Measurements from ENCODE around the gene CSF1.
"Not testable (repeated sequence)": the region's sequence is repeated elsewhere in the genome, so short reads cannot be mapped to it uniquely, and the experiment has no call there.

The CSF1 gene

DNA sequence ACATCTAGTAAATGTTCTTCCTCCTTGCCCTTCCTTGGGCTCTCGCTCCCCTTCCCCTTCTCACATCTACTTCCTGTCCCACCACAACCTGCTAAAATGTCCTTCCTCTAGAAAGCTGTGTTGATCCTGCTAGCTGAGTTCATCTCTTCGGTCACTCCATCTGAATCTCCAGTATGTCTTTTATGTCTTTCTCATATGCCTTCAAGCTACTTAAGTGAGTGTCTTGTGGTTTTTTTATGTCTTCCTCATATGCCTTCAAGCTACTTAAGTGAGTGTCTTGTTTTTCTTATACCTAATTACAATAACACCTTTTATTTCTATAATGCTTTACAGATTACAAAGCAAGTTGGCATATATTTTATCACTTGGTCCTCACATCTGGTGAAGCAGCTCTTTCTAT is 33.9 kb downstream of the CSF1 start:
- no peak for DNase-seq

DNA sequence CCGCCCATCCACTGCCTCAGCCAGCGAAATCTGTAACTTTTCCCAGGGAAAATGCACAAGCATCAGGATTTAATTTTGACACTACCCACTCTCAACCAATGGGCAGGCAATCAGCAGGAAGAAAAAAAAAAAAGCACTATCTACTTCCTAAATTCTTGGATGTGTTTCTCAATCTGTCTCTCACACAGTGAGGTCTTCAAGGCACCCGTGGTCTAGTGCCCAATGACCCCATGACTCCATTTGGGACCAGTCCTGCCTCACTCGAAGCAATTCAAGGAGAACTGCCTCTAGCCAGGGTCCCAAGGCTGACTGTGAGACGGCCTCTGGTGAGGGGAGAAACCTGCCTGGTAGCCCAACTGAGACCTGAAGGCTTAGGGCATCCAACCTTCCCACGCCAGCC is 35.9 kb downstream of the CSF1 start:
- DNase-seq: no peak

DNA sequence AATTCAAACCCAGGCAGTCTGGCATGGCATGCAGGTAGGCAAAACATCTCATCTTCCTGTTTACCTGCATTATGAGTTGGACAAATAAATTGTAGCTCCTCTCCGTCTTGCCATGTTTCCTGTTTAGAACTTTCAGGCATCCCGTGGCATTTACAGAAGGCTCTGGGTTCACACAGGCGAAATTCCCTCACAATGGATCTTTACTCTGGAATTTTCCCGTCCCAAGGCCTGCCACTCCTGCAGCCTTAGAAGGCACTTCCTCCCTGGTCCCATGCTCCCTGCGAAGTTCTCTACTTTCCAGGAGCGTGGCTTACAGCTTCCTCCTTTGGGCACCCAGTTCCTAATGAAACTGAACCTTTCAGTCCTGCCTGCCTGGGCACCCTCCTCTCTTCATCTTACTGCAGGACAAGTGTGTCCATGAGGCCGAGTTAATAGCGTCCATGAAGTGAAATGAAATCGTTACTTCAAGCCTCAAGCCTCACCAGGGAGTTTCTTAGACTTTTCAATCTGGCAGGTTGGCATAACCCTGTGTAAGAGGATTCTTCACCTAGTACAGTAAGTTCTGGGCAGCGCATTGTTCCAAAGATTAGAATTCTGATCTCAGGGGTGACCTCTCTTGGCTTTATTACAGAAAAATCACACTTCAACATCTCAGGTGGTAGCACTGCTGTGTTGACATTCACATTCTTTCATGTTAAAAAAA is 37.1 kb downstream of the CSF1 start:
- DNase-seq: no peak

DNA sequence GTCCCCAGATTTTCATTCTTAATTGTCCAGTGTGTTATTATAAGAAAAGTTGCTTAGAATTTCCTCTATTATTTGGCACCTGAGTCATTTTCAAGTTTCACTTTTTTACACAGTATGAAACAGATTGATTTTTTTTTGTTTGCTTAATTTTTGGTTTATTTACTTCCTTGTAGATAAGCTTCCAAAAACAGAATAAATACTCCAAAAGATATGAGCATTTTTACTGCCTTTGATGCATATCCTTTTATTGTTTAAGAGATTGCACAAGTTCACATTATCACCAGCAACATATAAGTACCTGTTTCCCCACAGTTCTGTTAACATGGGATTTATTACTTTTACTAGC is 37.6 kb downstream of the CSF1 start:
- no peak for DNase-seq

DNA sequence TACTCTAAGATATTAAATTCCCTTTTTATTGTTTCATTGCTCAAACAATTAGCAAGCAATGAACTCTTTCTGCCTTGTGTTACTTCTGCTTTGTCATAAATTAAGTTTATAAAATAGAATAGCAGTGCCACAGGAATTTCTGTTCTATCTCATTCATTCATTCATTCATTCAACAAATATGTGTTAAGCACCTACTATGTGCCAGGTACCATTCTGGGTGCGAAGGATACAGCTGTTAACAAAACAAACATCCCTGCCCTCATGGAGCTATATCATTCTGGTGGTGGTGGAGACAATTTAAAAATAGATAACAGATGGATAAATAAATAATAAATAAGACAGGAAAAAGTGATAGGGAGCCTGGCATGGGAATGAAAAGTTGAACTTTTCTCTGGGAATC is 39.4 kb downstream of the CSF1 start:
- DNase-seq: no peak

DNA sequence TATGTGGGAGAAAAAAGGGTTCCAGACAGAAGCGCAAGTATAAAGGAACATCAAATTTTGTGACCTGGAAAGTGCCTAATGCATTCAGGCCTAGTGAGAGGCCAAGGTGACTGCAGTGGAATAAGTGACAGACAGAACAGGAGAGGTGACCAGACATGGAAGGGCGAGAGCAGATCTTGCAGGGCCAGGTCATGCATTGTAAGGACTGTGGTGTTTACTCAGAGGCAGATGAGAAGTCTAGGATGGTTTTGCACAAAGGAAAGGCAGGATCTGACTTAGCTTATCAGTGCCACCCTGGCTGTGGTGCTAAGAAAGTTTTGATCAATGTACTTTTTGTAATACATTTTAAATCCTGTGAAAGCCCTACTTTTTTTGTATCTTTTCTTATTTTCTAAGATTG is 39.9 kb downstream of the CSF1 start:
- DNase-seq: no peak

DNA sequence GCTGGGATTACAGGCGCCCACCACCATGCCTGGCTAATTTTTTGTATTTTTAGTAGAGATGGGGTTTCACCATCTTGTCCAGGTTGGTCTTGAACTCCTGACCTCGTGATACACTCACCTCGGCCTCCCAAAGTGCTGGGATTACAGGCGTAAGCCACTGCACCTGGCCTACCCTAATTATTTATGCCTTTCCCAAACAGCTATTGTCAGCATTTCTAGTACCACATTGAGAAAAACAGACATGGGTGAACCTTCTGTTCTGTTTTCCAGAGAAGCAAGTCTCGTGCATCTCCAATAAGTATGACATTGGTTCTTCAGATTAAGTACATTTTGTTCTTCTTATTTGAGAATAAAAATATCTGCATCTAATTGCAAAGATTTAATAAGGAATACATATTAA is 40.9 kb downstream of the CSF1 start:
- DNase-seq: not testable (repeated sequence)

DNA sequence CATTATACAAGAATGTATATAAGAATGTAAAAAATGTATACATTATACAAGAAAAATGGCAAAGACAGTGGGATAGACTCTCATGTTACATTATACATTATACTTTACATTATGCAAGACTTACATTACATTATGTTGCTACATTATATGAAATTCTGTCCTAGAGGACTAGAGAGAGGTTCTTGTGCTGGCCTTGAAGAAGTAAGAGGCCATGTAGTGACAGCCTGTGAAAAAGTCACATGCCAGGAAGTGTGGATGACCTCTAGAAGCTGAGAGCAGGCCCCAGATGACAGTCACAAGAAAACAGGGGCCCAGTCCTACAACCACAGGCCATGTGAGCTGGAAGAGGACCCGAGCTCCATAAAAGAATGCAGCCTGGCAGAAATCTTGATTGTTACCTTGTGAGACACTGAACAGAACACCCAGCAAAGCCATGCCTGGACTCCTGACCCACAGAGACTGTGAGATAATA is 43.4 kb downstream of the CSF1 start:
- no peak for DNase-seq

DNA sequence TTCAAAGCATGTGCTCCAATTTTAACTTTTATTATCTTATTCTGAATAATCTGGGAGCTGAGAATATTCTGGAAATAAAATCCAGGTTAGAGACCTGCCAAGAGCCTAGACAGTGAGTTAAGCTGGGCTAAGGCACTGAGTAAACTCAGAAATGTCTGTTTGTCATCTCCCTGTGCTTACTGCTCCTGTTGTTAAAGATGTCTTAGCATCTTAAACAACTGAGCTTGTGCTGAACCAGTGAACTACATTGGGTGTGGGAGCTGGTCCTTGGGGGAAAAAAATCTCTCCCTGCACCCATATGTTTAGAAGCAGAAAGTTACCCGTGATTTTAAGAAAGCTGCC is 49.0 kb downstream of the CSF1 start:
- DNase-seq: no peak

DNA sequence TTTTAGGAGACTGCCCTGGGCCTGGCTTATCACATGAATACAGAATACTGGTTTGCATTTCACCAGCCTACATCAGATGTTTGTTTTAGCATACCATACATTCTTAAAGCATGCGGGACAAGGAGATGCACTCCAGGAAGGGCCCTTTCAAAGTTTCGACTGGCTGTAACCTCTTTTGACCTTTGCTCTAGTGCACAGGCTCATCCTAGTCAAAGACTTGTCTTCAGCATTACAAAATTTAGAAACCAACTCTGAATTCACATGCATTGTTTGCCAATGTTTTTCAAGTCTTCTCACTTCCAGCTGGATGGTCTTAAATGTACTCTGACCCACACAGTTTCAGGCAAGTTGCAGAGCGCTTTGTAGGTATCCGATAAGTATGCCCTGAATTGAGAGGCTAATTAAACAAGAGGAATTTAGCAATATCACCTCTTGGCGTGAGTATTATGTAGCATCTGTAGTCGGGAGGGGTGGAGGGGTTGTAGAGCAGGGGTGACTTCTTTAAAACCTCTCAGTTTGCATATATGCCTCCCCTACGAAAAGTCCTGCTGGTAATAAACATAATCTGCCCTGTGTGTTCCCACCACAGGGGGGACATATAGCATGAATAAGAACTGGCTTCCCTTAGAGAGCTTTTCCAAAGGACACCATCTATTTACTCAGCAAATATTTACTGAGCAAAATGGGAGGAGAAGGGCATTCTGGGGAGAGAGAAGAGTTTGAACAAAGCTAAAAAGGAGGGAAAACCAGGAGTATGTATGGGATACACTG is 49.5 kb downstream of the CSF1 start:
- DNase-seq: peak; percentile 76 to 78

DNA sequence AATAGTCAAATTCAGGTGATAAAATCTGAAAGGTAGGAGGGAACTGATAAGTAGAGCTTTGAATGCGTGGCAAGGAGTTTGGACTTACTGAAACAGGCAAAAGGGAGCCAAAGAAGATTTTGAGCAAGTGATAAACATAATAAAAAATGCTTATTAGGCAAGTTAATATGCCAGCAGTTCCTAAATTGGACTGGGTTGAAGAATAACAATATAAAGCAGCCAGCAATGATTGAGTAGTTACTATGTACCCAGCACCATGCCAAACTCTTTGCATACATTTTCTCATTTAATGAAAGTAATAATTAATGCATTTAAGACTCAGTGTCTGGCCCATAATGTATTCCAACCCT is 50.1 kb downstream of the CSF1 start:
- no peak for DNase-seq

DNA sequence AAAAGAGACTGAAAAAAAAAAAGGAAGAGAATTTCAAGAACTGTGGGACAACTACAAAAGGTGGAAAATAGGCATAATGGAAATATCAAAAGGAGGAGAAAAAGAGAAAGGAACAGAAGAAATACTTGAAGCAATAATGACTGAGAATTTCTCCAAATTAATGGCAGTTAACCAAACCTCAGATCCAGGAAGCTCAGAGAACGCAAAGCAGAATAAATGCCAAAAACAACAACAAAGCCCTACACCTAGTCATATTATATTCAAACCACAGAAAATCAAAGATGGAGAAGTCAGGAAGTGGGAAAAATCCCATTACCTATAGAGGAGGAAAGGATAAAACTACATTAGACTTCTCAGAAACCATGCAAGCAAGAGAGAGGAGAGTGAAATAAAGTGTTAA is 53.2 kb downstream of the CSF1 start:
- no peak for DNase-seq

DNA sequence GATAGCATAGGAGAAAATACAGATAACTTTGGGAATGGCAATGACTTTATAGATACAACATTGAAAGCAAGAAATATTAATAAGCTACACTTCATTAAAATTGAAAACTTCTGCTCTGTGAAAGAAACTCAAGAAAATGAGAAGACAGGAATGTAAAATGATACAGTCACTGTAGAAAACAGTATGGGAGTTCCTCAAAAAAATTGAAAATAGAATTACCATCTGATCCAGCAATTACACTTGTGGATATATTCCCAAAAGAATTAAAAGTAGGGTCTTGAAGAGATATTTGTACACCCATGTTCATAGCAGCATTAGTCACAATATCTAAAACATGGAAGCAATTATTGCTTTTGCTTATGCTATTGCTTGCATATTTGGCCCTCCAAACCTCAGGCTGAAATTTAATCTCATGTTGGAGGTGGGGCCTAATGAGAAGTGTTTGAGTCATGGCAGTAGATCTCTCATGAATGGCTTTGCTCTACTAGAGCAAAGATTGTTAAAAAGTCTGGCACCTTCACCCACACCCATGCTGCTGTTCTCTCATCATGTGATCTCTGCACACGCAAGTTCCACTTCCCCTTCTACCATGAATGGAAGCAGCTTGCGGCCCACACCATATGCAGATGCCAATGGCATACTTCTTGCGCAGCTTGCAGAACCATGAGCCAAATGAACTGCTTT is 58.6 kb downstream of the CSF1 start:
- DNase-seq: no peak

DNA sequence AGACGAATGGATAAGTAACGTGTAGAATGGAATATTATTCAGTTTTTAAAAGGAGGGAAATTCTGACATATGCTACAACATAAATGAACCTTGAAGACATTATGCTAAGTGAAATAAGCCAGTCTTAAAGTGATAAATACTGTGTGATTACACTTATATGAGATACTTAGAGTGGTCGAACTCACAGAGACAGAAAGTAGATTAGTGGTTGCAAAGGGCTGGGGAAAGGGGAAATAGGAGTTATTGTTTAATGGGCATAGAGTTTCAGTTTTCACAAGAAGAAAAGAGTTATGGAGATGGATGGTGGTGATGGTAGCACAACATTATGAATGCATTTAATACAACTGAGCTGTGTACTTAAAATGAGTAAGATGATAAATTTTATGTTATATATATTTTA is 59.3 kb downstream of the CSF1 start:
- DNase-seq: no peak

DNA sequence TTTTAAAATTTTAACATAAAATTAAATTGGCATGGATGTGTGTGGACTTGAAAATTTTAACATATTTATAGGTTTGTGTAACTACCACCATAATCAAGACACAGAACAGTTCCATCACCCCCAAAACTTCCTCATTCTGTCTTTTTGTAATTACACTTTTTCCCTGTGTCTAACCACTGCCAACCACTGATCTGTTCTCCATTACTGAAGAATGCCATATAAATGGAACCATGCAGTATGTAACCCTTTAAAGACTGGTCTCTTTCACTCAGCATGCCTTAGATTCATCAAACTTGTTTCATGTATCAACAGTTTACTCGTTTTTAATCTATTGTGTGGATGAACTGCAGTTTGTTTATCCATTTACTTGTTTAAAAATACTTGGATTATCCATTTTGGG is 60.9 kb downstream of the CSF1 start:
- DNase-seq: no peak

DNA sequence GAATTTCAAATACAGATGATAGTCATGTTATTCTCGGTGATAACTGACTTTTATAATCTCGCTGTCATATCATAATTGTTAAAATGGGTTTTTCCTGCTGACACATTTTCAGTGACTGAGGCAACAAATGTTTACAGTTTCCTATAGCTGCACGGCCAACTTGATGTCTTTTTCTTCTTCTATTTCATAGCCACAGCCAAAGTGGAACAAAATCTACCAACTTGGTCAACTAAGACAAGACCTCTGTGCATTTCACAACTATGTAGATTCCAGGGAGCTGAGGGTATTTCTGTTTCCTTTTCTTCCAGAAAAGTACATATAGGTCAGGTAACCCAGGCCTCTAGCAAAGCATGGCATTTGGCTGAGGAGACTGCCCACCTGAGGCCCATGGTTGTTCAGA is 63.5 kb downstream of the CSF1 start:
- no peak for DNase-seq

DNA sequence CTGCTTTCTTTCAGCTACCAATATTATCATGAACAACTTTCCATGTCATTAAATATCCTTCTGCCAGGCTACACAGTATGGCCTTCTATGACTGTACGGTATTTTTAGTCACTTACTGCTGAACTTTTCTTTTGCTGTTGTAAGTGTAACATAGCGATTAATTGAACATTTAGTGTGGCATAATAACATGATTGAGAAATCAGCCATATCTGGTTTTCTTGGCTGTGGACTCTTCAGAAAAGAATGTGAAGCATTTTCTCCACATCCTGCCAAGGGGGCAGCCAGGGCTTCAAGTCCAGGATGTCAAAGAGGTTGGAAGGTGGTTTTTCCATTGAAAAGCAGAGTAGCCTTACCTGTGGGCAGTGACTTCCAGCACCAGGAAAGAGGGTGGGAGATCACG is 65.1 kb downstream of the CSF1 start:
- no peak for DNase-seq

DNA sequence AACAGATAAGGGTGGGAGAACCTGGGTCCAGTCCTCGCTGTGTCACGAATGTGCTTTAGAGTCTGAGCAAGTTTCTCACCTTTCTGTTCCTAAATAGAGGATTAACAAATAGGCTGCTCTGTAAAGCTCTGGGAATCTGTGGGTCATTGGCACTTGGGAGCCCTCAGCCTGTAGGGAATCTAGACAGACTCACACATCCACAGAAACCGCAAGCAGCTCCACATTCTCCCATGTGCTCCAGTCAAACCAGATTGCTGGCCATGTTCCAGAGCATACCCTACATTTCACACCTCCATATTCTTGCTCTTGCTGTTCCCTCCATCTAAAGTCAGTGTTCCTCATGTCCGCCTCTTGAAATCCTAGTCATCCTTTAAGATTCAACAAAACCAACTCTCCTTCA is 66.1 kb downstream of the CSF1 start:
- no peak for DNase-seq

DNA sequence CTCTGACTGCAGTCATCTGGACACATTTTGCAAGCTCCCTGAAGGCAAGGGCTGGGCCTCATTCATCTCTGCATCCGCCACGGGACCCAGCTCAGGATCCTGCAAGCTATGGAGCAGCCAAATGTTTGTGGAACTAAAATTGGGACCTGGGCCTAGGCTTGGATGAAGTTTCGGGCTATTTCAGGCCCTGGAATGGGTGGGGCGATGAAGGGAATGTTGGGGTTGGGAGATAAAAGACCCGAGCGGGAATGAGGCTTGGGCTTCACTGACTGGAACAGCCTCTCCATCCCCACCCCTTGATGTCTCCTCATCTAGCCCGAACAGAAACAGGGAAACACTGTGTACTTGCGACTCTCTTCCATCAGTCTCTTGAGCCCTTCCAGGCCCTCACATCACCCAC is 66.6 kb downstream of the CSF1 start:
- no peak for DNase-seq

DNA sequence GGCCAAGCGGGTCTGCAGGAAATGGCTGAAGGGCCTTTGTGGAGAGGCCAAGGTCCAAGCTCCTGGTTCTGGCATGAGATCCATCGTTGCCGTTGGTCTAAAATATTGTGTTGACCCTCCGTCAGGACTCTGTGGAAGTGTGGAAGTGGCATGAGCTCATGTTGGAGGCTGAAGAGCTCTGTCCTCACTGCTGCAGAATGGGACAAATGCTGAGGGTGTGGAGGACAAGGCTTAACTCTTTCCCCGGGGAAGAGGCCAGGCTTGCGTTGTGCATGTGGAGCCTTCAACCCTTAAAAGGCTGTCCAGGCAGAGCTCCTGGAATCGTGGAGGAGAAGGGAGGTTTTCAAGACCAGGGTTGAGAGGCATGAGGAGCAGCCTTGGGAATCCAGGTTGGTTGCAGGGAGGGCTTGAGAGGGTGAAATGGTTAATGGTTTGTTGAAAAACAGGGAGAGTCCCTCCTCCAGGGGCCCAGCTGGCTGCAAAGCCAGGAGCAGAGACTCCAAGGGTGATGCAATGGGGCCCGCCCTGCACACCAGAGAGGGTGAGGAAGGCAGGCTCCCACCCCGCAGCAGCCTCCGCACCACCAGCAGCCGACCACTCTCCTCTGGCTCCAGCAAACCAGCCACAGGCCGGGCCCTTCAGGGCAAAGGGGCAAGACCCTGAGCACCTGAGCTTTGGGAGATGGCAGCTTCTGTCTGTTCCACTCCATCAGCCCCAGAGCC is 67.2 kb downstream of the CSF1 start:
- no peak for DNase-seq

DNA sequence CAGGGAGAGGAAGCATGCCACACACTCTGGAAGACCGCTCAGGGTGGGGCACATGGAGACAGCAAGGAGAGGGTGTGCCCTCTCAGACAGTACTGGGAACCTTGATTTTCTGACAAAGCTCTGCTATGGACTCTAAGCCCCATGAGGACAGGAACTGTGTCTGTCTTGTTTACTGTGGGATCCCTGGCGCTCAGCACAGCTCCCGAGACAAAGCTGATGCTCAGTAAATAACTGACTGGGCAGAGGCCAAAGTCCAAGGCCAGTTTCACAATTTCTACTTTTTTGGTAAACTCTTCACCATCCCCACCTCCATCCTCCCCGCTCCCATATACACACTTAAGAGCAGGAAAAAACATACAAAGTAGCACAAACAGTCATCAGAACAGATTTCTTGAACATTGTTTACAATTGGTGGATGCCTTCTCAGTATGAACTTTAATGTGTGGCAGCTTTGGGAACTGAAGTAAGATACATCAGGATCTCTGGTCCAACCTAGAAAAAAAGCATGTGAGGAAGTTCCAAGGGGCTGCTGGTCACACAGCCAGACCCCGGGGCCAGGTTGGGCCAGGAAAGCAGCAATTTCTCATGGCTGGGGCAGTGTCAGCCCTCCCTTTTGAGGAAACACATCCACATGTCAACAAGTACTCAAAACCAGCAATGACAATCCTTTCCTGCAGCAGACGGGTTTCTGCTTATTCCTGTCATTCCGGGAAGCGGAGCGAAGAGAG is 68.3 kb downstream of the CSF1 start:
- no peak for DNase-seq

DNA sequence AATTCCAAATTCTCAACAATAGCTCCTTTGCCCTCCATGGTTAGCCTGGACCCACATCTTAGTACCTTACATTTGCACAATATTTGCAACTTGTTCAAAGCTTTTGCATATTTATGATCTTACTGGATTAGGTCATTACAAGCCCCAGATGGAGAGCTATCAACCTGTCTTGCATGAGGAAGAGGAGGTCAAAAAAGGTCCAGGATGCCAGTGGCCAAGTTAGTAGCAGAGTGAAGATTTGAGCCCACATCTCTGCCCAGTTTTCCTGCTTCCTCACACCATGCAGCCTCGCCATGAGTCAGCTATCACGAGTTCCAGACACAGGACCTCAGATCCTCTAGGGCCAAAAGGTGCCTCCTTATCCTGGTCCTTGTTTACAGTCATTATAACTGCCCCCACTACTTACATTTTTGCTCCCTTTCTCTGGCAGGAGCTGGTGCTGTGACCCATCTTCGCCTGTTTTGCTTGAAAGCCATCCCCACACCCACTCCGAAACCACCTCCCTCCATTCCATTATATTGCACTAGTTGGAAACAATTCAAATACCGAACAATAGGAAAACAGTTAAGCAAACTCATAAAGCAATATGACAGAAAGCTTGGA is 68.9 kb downstream of the CSF1 start:
- DNase-seq: no peak

Data from NCI-H1930 (cell line).